ENCODE data around the gene ZNF224.
"Not testable (repeated sequence)": the region's sequence is repeated elsewhere in the genome, so short reads cannot be mapped to it uniquely, and the experiment has no call there.

Gene ZNF224

GRCh38 chr19:44093931-44094765 lies at the start of gene ZNF224:
ZNF224 (plus strand) TSS chr19:44094361; CDS start chr19:44097874, 3,513 bp downstream.
- DNase-seq: peak; percentile 88 to 92

DNA sequence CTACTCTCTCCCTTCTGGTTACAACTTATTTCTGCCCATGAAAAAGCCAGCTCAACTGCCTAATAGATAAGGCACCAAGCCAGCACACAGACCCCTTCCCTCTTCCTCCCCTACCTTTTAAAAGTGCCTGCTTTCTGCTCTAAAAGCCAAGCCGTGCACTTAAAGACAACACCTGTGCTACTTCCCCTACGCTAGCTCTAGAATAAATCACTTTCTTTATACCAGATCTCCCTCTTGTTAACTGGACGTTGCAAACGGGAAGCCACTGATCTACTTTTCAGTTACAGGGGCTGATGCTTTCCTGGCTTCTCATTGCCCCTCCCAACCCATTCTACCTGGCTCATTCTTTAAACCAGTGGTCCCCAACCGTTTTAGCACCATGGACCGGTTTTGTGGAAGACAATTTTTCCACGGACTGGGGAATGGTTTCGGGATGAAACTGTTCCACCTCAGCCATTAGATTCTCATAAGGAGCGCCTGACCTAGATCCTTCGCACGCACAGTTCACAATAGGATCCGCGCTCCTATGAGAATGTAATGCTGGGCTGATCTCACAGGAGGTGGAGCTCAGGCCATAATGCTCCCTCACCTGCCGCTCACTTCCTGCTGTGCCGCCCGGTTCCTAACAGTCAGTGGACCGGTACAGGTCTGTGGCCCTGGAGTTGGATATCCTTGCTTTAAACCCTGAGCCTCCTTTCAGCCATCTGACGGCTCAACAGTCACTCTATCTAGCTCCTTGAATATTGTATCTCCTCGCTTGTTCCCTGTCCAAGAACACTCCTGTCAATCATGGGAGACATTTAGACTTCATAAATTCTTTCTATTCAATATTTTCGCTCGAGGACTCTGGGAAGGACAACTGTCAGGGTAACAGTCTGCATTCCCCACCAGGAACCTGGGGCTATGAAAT lies 43.2 kb upstream of the ZNF224 start:
- DNase-seq: no peak

DNA sequence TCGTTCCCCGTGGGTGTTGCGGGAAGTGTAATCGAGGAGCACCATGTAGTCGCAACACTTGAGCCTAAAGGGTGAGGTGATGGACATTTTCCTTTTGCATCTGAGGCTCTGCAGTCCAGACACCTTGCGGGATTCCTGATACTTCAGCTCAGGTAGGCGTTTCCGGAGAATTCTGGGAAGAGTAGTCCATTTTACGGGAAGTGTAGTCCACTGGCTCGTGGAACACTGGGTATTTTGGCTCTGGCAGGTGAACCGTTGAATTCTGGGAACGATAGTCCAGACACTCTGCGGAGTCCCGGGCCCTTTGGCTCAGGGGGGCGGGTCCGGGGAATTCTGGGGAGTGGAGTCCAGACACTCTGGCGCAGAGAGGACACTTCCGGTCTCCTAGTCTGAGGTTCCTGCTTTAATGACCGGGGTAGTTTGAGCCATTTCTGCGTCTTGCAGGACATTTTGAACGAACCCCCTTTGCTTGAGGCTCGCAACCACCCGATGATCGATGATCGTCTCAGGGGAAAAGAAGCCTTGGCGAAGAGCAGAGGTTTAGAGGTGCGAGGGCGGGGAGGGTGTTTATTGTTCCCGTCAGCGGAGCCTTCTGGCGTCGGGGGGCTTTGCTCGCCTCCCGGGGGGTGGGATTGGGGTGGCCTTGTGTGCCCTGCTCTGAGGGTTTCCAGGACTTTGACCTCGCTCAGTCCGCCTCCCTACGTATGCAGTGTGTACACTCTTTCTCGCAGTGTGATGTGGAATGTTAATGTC lies 42.3 kb upstream of the ZNF224 start, which contains the start of gene ZNF223:
Gene ZNF223, plus strand, starts transcription at position 387 of the 753 bp plus-strand sequence. CDS start 3,141 bp downstream, outside the sequence.
- DNase-seq: peak; percentile 96 to 99

DNA sequence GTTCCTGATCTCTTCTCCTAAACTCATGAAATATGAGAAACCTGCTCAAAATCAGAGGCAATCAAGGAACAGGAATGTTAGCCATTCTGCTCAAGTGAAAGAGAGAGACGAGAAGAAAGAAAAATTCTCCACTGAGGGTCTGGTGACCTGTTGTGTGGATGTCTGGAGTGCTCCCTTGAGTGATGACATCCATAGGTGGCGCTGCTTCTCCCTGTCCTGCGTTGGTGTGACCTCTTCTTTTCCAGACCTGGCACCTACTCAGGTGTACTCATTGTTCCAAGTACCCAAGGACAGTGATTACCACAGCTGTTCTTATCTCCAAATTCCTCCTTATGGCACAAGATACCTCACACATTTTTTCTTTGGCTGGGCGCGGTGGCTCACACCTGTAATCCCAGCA lies 38.3 kb upstream of the ZNF224 start:
- DNase-seq: no peak

DNA sequence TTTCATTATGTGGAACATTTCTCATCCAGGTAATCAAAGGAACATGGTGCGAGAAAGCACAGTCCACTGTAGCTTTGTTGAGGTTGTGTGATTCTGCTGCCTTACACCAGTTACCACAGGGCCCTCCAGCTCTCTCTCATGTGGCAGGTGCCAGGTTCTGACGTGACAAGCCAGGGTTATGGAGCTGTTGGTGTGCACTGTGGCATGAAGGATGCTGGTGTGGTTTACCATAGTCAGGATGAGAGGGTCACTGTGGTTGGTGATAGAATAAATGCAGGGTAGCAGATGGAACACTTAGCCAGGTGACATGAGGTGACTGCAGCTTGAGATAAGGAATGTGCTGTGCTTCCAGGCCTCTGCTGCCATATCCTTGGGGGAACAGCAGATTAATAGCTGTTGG lies 34.9 kb upstream of the ZNF224 start:
- DNase-seq: no peak

DNA sequence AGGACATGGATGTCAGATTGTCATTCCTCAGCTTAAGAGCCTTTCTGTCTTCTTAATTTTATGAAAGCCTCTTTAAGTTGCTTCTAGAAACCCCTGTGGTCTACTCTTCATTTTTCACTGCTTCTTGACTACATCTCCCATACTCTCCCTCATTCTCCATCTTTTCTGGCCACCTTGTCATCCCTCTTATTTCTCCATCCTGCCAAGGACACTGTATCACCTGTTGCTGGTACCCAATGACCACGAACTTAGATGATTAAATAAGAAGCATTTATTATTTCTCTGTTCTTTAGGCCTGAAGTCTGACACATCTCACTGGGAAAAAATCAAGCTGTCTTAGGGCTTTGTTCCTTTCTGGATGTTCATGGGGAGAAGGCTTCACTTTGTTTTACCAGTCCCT lies 33.1 kb upstream of the ZNF224 start:
- DNase-seq: no peak

GRCh38 chr19:44066305-44066704 lies 27.9 kb upstream of the ZNF224 start:
- DNase-seq: no peak

DNA sequence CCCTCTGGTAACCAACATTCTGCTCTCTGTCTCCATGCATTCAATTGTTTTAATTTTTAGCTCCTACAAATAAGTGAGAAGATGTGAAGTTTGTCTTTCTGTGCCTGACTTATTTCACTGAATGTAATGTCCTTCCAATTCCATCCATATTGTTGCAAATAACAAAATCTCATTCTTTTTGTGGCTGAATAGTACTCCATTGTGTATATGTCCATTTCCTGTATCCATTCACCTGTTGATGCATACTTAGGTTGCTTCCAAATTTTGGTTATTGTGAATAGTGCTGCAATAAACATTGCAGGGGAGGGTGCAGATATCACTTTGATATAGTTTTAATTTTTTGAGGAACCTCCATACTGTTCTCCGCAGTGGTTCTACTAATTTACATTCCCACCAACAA lies 24.7 kb upstream of the ZNF224 start:
- DNase-seq: no peak

- peak; percentile 90 for DNase-seq
These were observed 22.2 kb upstream of the ZNF224 start, which contains the start of gene ZNF284 for GRCh38 chr19:44071824-44072542. ZNF284 (plus strand) TSS chr19:44072159; CDS start chr19:44076390, 4,231 bp downstream.

GRCh38 chr19:44072543-44073401 lies 21.4 kb upstream of the ZNF224 start:
- DNase-seq: no peak

DNA sequence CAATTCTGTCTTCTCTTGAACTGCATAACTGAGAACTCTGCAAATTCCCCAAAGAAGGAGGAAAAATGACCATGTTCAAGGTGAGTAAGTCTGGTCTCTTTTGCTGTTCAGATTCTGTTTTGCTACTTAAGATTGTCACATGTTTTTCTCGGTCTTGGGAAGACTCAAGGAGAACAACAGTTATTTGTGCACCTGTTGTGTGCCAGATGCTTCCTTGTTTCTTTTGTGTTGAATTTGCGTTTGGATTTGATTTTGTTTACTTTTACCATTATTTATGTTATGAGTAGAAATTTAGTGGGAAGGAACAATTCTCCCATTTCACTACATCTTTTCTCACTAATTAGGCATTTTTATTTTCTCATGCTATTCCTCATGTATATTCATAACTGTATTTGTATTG lies 17.8 kb upstream of the ZNF224 start:
- DNase-seq: no peak

- DNase-seq: no peak
These were observed 2.1 kb upstream of the ZNF224 start for GRCh38 chr19:44092108-44092507.

- no peak for DNase-seq
These were observed 13.6 kb downstream of the ZNF224 start for GRCh38 chr19:44107751-44108150.

GRCh38 chr19:44109458-44109857 lies 15.3 kb downstream of the ZNF224 start:
- DNase-seq: no peak

DNA sequence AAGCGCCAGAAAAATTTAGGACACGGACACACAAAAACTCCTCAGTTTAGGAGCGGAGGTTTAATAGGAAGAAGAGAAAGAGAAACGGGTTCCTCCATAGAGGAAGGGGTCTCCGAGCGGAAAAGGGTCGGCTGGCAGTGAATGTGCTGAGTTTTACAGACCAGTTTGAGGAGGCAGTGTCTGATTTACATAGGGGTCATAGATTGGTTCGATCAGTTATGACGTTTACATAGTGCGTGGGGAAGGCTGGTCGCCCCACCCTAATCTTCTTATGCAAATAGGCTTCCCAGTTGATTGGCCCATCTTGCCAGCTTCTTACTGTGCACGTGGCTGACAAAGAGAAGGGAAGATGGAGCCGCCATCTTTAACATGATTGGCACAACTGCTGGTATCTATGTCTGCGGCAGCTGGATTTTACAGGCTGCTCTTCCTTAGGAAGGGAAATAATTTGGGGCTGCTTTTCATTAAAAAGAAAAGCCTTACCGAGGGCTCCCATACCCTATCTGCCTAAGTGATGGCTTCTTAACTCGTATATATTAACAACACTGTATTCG lies 17.8 kb downstream of the ZNF224 start:
- DNase-seq: peak in 1 of 2 donors; percentile 1

GRCh38 chr19:44112802-44113137 lies 18.6 kb downstream of the ZNF224 start:
- DNase-seq: no peak

DNA sequence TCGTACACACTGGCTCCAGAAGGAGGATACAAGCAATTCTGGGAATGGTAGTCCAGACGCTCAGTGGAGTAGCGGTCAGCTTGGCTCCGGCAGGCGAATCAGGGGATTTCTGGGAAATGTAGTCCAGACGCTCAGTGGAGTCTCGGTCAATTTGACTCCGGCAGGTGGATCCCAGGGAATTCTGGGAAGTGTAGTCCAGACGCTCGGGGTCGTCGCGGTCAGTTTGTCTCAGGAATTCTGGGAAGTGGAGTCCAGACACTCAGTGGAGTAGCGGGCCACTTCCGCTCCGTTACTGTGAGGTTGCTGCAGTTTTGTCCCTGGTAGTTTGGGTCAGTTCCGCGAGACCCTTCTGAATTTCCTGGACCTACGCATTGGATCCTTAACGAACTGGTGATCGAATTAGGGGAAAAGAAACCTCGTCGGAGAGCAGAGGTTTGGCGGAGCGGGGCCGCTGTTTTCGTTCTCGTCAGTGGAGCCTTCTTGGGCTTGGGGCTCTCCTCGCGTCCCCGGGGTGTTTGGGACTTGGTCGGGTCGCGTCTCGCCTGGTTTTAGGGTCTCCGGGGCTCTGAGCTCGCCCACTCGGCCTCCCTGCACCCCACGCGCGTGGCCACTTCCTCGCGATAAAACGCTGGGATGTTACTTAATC lies 19.1 kb downstream of the ZNF224 start, which contains the start of gene ZNF225:
Gene ZNF225, plus strand, starts transcription at position 262 of the 646 bp plus-strand sequence. CDS start 2,429 bp downstream, outside the sequence.
- peak; percentile 97 to 100 for DNase-seq

GRCh38 chr19:44113784-44114390 lies 19.7 kb downstream of the ZNF224 start:
- DNase-seq: no peak

- not testable (repeated sequence) for DNase-seq
These were observed 27.0 kb downstream of the ZNF224 start for GRCh38 chr19:44121162-44121561.

DNA sequence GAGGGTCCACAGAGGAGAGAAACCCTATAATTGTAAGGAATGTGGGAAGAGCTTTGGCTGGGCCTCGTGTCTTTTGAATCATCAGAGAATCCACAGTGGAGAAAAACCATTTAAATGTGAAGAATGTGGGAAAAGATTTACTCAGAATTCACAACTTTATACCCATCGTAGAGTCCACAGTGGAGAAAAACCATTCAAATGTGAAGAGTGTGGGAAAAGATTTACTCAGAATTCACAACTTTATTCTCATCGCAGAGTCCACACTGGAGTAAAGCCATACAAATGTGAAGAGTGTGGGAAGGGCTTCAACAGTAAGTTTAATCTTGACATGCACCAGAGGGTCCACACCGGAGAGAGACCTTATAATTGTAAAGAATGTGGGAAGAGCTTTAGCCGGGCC lies 37.8 kb downstream of the ZNF224 start:
- no peak for DNase-seq
